HEK293 (cell line): Measurements from ENCODE around the gene ASB10.

Source experiments
- EGR2 ChIP-seq: fragments of 450-650 bp; formaldehyde crosslinking; IDR thresholded peaks from 2 replicates; pipeline ENCODE4 v1.5.1; 2016; ENCODE audit warnings: low read depth, missing biosample characterization, missing genetic modification characterization
- FEZF1 ChIP-seq: fragments of 450-650 bp; formaldehyde crosslinking; IDR thresholded peaks from 2 replicates; pipeline ENCODE4 v1.5.1; 2016; ENCODE audit warnings: missing biosample characterization, missing genetic modification characterization
- GLI2 ChIP-seq: fragments of 450-650 bp; formaldehyde crosslinking; IDR thresholded peaks from 2 replicates; pipeline ENCODE4; 2017; ENCODE audit warnings: missing biosample characterization, missing genetic modification characterization, low read depth, borderline replicate concordance
- HOXD13 ChIP-seq: sonication (generic); formaldehyde crosslinking; IDR thresholded peaks from 2 replicates; pipeline ENCODE4 v1.8.0; 2022; ENCODE audit warnings: missing genetic modification reagents, borderline replicate concordance
- IKZF3 ChIP-seq: fragments of 450-650 bp; IDR thresholded peaks from 2 replicates; pipeline ENCODE4 v1.5.0; 2018; ENCODE audit warnings: missing biosample characterization, mild to moderate bottlenecking, missing genetic modification characterization, moderate library complexity
- KLF10 ChIP-seq: fragments of 450-650 bp; IDR thresholded peaks from 2 replicates; pipeline ENCODE4 v1.5.1; 2018; ENCODE audit warnings: missing biosample characterization, mild to moderate bottlenecking, missing genetic modification characterization
- MYNN ChIP-seq: fragments of 450-650 bp; formaldehyde crosslinking; IDR thresholded peaks from 2 replicates; pipeline ENCODE4 v1.5.1; 2016; ENCODE audit warnings: missing biosample characterization, missing genetic modification characterization, borderline replicate concordance
- REPIN1 ChIP-seq: fragments of 450-650 bp; formaldehyde crosslinking; IDR thresholded peaks from 2 replicates; pipeline ENCODE4 v1.5.1; 2017; ENCODE audit warnings: missing biosample characterization, missing genetic modification characterization, low read depth
- SETDB1 ChIP-seq: IDR thresholded peaks from one replicate; pipeline ENCODE4 v1.6.1; 2017; ENCODE audit warnings: mild to moderate bottlenecking, low read length, moderate library complexity, mixed read lengths; ENCODE audit not compliant: insufficient read length
- TCF7L2 ChIP-seq: IDR thresholded peaks from 2 replicates; pipeline ENCODE4 v1.6.1; 2011; ENCODE audit warnings: low read depth, mild to moderate bottlenecking, inconsistent platforms, low read length, moderate library complexity, borderline replicate concordance
- ZBTB8A ChIP-seq: fragments of 450-650 bp; formaldehyde crosslinking; IDR thresholded peaks from 2 replicates; pipeline ENCODE4 v1.5.1; 2016; ENCODE audit warnings: missing biosample characterization, missing genetic modification characterization
- ZEB2 ChIP-seq: fragments of 450-650 bp; formaldehyde crosslinking; IDR thresholded peaks from 2 replicates; pipeline ENCODE4 v1.5.1; 2016; ENCODE audit warnings: missing biosample characterization, missing genetic modification characterization
- ZNF10 ChIP-seq: fragments of 450-650 bp; formaldehyde crosslinking; IDR thresholded peaks from 2 replicates; pipeline ENCODE4 v1.5.1; 2017; ENCODE audit warnings: missing biosample characterization, missing genetic modification characterization
- ZNF211 ChIP-seq: fragments of 450-650 bp; formaldehyde crosslinking; IDR thresholded peaks from 2 replicates; pipeline ENCODE4 v1.5.1; 2016; ENCODE audit warnings: low read depth, missing biosample characterization, missing genetic modification characterization
- ZNF239 ChIP-seq: fragments of 450-650 bp; formaldehyde crosslinking; IDR thresholded peaks from 2 replicates; pipeline ENCODE4 v1.5.1; 2016; ENCODE audit warnings: missing biosample characterization, missing genetic modification characterization
- ZNF24 ChIP-seq: fragments of 450-650 bp; formaldehyde crosslinking; IDR thresholded peaks from 2 replicates; pipeline ENCODE4 v1.5.1; 2016; ENCODE audit warnings: missing biosample characterization, missing genetic modification characterization
- ZNF248 ChIP-seq: fragments of 450-650 bp; formaldehyde crosslinking; IDR thresholded peaks from 2 replicates; pipeline ENCODE4 v1.5.1; 2017; ENCODE audit warnings: missing biosample characterization, missing genetic modification characterization
- ZNF274 ChIP-seq, 2 experiments: fragments of 200-500 bp in 1 of 2; fragments of 450-650 bp in 1 of 2; sonication (Bioruptor generic) in 1 of 2; formaldehyde crosslinking in 1 of 2; IDR thresholded peaks; 2 replicates each; pipeline versions ENCODE4 v1.5.1 to v1.6.1; 2014 to 2016; ENCODE audit warnings: borderline replicate concordance in 1 of 2, inconsistent platforms in 1 of 2, low read length in 1 of 2, missing biosample characterization in 1 of 2, missing genetic modification characterization in 1 of 2
- ZNF366 ChIP-seq: fragments of 450-650 bp; formaldehyde crosslinking; conservative IDR thresholded peaks from 2 replicates; pipeline ENCODE4 v1.5.1; 2016; ENCODE audit warnings: missing biosample characterization, missing genetic modification characterization
- ZNF423 ChIP-seq: fragments of 450-650 bp; formaldehyde crosslinking; IDR thresholded peaks from 2 replicates; pipeline ENCODE4 v1.5.1; 2016; ENCODE audit warnings: missing biosample characterization, missing genetic modification characterization
- ZNF501 ChIP-seq: fragments of 450-650 bp; formaldehyde crosslinking; IDR thresholded peaks from 2 replicates; pipeline ENCODE4 v1.5.1; 2016; ENCODE audit warnings: missing biosample characterization, missing genetic modification characterization
- ZNF623 ChIP-seq: fragments of 450-650 bp; formaldehyde crosslinking; IDR thresholded peaks from 2 replicates; pipeline ENCODE4 v1.5.1; 2016; ENCODE audit warnings: missing biosample characterization, missing genetic modification characterization
- ZNF626 ChIP-seq: fragments of 450-650 bp; sonication (Bioruptor Pico); formaldehyde crosslinking; IDR thresholded peaks from 2 replicates; pipeline ENCODE4 v1.5.1; 2018; ENCODE audit warnings: missing biosample characterization, missing genetic modification characterization, inconsistent platforms
- ZNF629 ChIP-seq: fragments of 450-650 bp; formaldehyde crosslinking; IDR thresholded peaks from 2 replicates; pipeline ENCODE4 v1.5.1; 2017; ENCODE audit warnings: missing biosample characterization, missing genetic modification characterization
- ZNF658 ChIP-seq: fragments of 450-650 bp; formaldehyde crosslinking; IDR thresholded peaks from 2 replicates; pipeline ENCODE4; 2016; ENCODE audit warnings: missing biosample characterization, missing genetic modification characterization
- ZNF660 ChIP-seq: fragments of 450-650 bp; IDR thresholded peaks from 2 replicates; pipeline ENCODE4 v1.5.1; 2018; ENCODE audit warnings: missing biosample characterization, mild to moderate bottlenecking, missing genetic modification characterization
- ZNF677 ChIP-seq: fragments of 450-650 bp; IDR thresholded peaks from 2 replicates; pipeline ENCODE4 v1.5.0; 2018; ENCODE audit warnings: missing biosample characterization, mild to moderate bottlenecking, missing genetic modification characterization, moderate library complexity
- ZNF777 ChIP-seq: fragments of 450-650 bp; formaldehyde crosslinking; IDR thresholded peaks from 2 replicates; pipeline ENCODE4 v1.5.1; 2017; ENCODE audit warnings: missing biosample characterization, missing genetic modification characterization, borderline replicate concordance
- ZNF785 ChIP-seq: fragments of 450-650 bp; formaldehyde crosslinking; IDR thresholded peaks from 2 replicates; pipeline ENCODE4 v1.5.1; 2016; ENCODE audit warnings: missing biosample characterization, missing genetic modification characterization
- TF ChIP-seq, protein P1 (sequence below): fragments of 450-650 bp; formaldehyde crosslinking; IDR thresholded peaks from 2 replicates; pipeline ENCODE4 v1.5.1; 2016; ENCODE audit warnings: missing biosample characterization, missing genetic modification characterization, borderline replicate concordance
- TF ChIP-seq, protein P2 (sequence below): fragments of 450-650 bp; formaldehyde crosslinking; IDR thresholded peaks from 2 replicates; pipeline ENCODE4 v1.5.1; 2016; ENCODE audit warnings: missing biosample characterization, missing genetic modification characterization
- TF ChIP-seq, protein P3 (sequence below): fragments of 450-650 bp; formaldehyde crosslinking; IDR thresholded peaks from 2 replicates; pipeline ENCODE4 v1.5.1; 2016; ENCODE audit warnings: missing biosample characterization, missing genetic modification characterization

Gene ASB10

DNA sequence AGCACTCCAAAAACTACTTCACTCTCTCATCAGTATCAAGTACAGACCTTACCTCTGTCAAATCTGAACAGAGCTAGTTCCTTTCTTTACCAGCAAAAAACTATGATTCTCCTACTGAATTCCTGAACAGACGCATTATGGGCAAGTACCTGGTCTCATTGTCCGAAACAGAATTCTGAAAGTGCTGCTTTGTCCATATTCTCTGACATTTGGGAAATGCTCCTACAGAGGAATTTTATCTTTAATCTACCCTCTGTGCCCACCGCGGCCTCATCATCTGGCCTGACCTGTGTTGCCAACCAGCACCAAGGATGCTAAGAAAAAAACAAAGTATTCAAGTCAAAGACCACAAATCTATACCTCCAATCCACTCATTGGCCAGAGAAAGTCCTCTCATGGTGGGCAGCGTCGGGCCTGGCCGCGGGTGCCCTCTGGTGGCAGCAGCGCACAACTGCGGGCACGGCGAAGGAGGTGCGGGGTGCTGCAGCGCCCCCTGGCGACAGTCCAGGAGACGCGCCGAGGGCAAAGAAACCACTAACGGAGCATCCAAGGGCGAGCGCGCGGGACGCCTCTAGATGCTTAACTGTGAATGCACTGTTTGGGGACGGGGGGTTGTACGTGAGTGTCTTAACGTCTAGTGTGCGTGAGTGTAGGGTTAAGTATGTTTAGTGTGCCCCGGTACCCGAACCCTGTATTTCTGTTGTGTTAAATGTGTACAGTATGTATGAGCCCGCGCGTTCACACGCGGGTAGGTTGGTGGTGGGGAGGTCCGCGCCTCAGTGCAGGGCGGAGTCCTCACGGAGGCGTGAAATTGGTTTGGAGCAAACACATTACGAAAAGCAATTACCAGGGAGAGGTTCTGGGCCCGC is 14.5 kb downstream of the ASB10 start (continued):
- TF ChIP-seq ZNF10 (0 out of 2 replicates have a peak, but pooled peaks have one; percentile 23), EGR2 (tag by site-specific recombination) (0 out of 2 replicates have a peak, but pooled peaks have one; percentile 24), TCF7L2 (no peak), ZEB2 (tag by site-specific recombination) (peak; percentile 70), ZNF248 (tag by site-specific recombination) (no peak), ZNF24 (peak; percentile 64), ZNF623 (tag by site-specific recombination) (no peak), ZNF239 (tag by site-specific recombination) (no peak), ZNF777 (0 out of 2 replicates have a peak, but pooled peaks have one; percentile 63), ZNF677 (tag by site-specific recombination) (no peak), SETDB1 (no peak), REPIN1 (tag by site-specific recombination) (no peak), ZNF785 (tag by site-specific recombination) (no peak), ZNF660 (peak; percentile 95), ZBTB8A (peak; percentile 51; the same call in 1 of the 2 replicates), ZNF626 (tag by site-specific recombination) (no peak), ZNF423 (tag by site-specific recombination) (no peak), FEZF1 (tag by site-specific recombination) (no peak), ZNF629 (tag by site-specific recombination) (peak; percentile 56; the same call in 1 of the 2 replicates), HOXD13 (CRISPR knock-in tag) (no peak), GLI2 (no peak), ZNF658 (tag by site-specific recombination) (no peak), ZNF274 (IDR thresholded peaks at IDR 0.05; ENCODE audit: low read length) (no peak), ZNF274 (tag by site-specific recombination; IDR thresholded peaks at IDR 0.05; ENCODE audit: borderline replicate concordance) (no peak), IKZF3 (no peak), ZNF501 (tag by site-specific recombination) (peak; percentile 87; the same call in 1 of the 2 replicates), ZNF366 (tag by site-specific recombination) (no peak), ZNF211 (tag by site-specific recombination) (no peak), MYNN (tag by site-specific recombination) (no peak), KLF10 (tag by site-specific recombination) (0 out of 2 replicates have a peak, but pooled peaks have one; percentile 30)
- TF ChIP-seq, protein P1, sequence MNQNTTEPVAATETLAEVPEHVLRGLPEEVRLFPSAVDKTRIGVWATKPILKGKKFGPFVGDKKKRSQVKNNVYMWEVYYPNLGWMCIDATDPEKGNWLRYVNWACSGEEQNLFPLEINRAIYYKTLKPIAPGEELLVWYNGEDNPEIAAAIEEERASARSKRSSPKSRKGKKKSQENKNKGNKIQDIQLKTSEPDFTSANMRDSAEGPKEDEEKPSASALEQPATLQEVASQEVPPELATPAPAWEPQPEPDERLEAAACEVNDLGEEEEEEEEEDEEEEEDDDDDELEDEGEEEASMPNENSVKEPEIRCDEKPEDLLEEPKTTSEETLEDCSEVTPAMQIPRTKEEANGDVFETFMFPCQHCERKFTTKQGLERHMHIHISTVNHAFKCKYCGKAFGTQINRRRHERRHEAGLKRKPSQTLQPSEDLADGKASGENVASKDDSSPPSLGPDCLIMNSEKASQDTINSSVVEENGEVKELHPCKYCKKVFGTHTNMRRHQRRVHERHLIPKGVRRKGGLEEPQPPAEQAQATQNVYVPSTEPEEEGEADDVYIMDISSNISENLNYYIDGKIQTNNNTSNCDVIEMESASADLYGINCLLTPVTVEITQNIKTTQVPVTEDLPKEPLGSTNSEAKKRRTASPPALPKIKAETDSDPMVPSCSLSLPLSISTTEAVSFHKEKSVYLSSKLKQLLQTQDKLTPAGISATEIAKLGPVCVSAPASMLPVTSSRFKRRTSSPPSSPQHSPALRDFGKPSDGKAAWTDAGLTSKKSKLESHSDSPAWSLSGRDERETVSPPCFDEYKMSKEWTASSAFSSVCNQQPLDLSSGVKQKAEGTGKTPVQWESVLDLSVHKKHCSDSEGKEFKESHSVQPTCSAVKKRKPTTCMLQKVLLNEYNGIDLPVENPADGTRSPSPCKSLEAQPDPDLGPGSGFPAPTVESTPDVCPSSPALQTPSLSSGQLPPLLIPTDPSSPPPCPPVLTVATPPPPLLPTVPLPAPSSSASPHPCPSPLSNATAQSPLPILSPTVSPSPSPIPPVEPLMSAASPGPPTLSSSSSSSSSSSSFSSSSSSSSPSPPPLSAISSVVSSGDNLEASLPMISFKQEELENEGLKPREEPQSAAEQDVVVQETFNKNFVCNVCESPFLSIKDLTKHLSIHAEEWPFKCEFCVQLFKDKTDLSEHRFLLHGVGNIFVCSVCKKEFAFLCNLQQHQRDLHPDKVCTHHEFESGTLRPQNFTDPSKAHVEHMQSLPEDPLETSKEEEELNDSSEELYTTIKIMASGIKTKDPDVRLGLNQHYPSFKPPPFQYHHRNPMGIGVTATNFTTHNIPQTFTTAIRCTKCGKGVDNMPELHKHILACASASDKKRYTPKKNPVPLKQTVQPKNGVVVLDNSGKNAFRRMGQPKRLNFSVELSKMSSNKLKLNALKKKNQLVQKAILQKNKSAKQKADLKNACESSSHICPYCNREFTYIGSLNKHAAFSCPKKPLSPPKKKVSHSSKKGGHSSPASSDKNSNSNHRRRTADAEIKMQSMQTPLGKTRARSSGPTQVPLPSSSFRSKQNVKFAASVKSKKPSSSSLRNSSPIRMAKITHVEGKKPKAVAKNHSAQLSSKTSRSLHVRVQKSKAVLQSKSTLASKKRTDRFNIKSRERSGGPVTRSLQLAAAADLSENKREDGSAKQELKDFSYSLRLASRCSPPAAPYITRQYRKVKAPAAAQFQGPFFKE: no peak
- TF ChIP-seq, protein P2, sequence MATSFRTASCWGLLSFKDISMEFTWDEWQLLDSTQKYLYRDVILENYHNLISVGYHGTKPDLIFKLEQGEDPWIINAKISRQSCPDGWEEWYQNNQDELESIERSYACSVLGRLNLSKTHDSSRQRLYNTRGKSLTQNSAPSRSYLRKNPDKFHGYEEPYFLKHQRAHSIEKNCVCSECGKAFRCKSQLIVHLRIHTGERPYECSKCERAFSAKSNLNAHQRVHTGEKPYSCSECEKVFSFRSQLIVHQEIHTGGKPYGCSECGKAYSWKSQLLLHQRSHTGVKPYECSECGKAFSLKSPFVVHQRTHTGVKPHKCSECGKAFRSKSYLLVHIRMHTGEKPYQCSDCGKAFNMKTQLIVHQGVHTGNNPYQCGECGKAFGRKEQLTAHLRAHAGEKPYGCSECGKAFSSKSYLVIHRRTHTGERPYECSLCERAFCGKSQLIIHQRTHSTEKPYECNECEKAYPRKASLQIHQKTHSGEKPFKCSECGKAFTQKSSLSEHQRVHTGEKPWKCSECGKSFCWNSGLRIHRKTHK (tag by site-specific recombination): no peak
- TF ChIP-seq, protein P3, sequence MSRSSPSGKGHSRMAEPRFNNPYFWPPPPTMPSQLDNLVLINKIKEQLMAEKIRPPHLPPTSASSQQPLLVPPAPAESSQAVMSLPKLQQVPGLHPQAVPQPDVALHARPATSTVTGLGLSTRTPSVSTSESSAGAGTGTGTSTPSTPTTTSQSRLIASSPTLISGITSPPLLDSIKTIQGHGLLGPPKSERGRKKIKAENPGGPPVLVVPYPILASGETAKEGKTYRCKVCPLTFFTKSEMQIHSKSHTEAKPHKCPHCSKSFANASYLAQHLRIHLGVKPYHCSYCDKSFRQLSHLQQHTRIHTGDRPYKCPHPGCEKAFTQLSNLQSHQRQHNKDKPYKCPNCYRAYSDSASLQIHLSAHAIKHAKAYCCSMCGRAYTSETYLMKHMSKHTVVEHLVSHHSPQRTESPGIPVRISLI (tag by site-specific recombination): no peak
